SH-SY5Y (cell line): ENCODE measurements around the gene RPAP3.

ENCODE experiments used
- GATA2 ChIP-seq: IDR thresholded peaks from 2 replicates; pipeline ENCODE4 v1.6.1; 2011; ENCODE audit warnings: mild to moderate bottlenecking, low read depth, low read length
- GATA3 ChIP-seq: IDR thresholded peaks from 2 replicates; pipeline ENCODE4 v1.6.1; 2011; ENCODE audit warnings: low read depth, mild to moderate bottlenecking, low read length, moderate library complexity

DNA sequence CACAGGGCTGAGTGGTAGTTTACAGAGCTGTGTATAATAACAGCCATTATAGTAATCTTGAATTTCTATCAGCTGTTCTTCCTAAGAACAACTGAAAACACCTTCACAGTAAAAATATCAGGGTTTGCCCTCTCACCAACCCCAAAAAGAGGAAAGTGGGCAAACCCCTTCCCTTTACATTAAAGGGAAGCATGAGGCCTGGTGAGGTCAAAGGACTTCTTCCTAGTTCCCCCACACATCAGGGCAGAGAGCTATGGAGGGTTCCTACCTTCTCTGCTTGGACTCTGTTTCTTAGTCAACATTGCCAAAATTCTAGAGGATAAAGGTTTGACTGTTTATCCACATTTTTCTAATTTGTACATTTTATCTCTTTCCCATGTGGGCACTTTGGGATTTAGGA is 4.4 kb upstream of the RPAP3 start:
- TF ChIP-seq GATA2 (no peak), GATA3 (no peak)
